OCI-LY1 (cell line): ENCODE data around the gene LINC00237.

Experiments
- H2AFZ ChIP-seq: fragments of 200-600 bp; sonication (generic), shearing (Covaris generic); 2 replicates; pipeline ENCODE4 v1.6.0; 2014; ENCODE audit warnings: antibody characterized with exemption, mild to moderate bottlenecking, low read length
- H3F3A ChIP-seq: fragments of 200-600 bp; sonication (generic), shearing (Covaris generic); 2 replicates; pipeline ENCODE4 v1.6.0; 2014; ENCODE audit warnings: mild to moderate bottlenecking, antibody characterized with exemption, low read length, moderate library complexity; ENCODE audit not compliant: insufficient read depth
- H3K27ac ChIP-seq: fragments of 200-600 bp; sonication (generic); 2 replicates; pipeline ENCODE4 v1.5.1; 2014; ENCODE audit warnings: low read length, mixed run types, mild to moderate bottlenecking, low read depth; ENCODE audit not compliant: poor library complexity, severe bottlenecking
- H3K27me3 ChIP-seq: fragments of 200-600 bp; sonication (generic); 2 replicates; pipeline ENCODE4 v1.6.0; 2014; ENCODE audit warnings: antibody characterized with exemption, mild to moderate bottlenecking, low read length, moderate library complexity; ENCODE audit not compliant: insufficient read depth
- H3K36me3 ChIP-seq: fragments of 200-600 bp; sonication (generic); 2 replicates; pipeline ENCODE4 v1.6.1; 2014; ENCODE audit warnings: mild to moderate bottlenecking, antibody characterized with exemption, low read length, moderate library complexity, mixed read lengths; ENCODE audit not compliant: insufficient read depth
- H3K4me1 ChIP-seq: fragments of 200-600 bp; sonication (generic); 2 replicates; pipeline ENCODE4 v1.5.1; 2014; ENCODE audit warnings: mild to moderate bottlenecking, low read length, moderate library complexity; ENCODE audit not compliant: insufficient read depth, severe bottlenecking
- H3K4me2 ChIP-seq: fragments of 200-600 bp; sonication (generic), shearing (Covaris generic); 2 replicates; pipeline ENCODE4 v1.6.1; 2014; ENCODE audit warnings: low read length
- H3K4me3 ChIP-seq: fragments of 200-600 bp; sonication (generic); 2 replicates; pipeline ENCODE4 v1.5.1; 2014; ENCODE audit warnings: low read length, low read depth, mild to moderate bottlenecking, mixed read lengths; ENCODE audit not compliant: poor library complexity, severe bottlenecking
- H3K79me2 ChIP-seq: fragments of 200-600 bp; shearing (Covaris generic); 2 replicates; pipeline ENCODE4 v1.6.1; 2016; ENCODE audit warnings: mixed run types, low read length, mixed read lengths; ENCODE audit not compliant: insufficient read depth
- H3K9ac ChIP-seq: fragments of 200-600 bp; sonication (generic), shearing (Covaris generic); 2 replicates; pipeline ENCODE4 v1.6.1; 2014; ENCODE audit warnings: mild to moderate bottlenecking, low read length, mixed read lengths
- H3K9me2 ChIP-seq: fragments of 200-600 bp; sonication (generic), shearing (Covaris generic); 2 replicates; pipeline ENCODE4 v1.6.1; 2014; ENCODE audit warnings: low read depth, mild to moderate bottlenecking, low read length, mixed read lengths
- H3K9me3 ChIP-seq: fragments of 200-600 bp; shearing (Covaris generic); 2 replicates; pipeline ENCODE4 v1.6.1; 2014; ENCODE audit warnings: low read length, mixed read lengths
- H4K20me1 ChIP-seq: fragments of 200-600 bp; sonication (generic), shearing (Covaris generic); 2 replicates; pipeline ENCODE4 v1.6.0; 2016; ENCODE audit warnings: mild to moderate bottlenecking, low read length; ENCODE audit not compliant: insufficient read depth
- EZH2 ChIP-seq: fragments of 200-600 bp; sonication (generic), shearing (Covaris generic); IDR thresholded peaks from 2 replicates; pipeline ENCODE4 v1.8.0; 2017; ENCODE audit warnings: borderline replicate concordance, mixed run types, mild to moderate bottlenecking, antibody characterized with exemption, low read length, moderate library complexity, mixed read lengths
- TF ChIP-seq, protein P1 (sequence below): fragments of 200-600 bp; sonication (generic), shearing (Covaris generic); IDR thresholded peaks from 2 replicates; pipeline ENCODE4 v1.5.1; 2017; ENCODE audit warnings: mild to moderate bottlenecking, antibody characterized with exemption, low read length, moderate library complexity, mixed read lengths

Gene LINC00237

DNA sequence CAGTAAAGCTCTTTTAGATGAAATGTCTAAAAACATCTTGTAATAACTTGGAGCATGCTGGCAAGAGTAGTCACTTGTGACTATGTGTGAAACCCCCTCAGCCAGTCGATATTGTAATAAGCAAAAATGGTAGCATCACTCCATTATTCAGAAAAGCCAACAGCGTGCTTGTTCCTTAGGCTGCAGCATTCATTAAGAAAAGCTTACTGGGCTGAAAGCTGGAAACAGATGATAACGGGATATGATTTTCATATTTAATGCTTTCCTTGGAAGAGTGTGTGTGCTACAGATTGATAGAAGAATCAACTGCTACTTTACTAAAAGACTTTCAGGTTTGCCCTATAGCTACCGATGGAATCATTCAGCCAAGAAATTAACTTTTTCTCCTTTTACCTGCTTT, 40.1 kb upstream of the LINC00237 start:
- no peak overlapping the region for H3K4me2 ChIP-seq

DNA sequence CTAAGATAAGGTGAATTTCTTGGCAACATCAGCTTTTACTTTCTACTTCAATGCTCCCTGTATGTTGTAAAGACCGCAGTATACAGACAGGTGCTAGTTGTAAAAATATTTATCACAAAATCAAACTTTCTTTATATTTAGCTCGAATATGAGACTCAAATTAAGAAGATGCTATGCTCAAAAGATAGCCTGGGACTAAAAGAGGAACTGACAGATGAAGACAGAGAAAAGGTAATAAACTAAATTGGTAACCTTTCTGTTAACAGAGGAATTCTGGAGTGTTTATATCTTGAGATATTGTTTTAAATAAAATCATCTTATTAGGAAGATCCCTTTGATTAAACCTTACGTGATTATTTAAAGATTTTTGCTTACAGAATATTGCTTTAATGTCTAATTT, 39.3 kb upstream of the LINC00237 start:
- TF ChIP-seq, protein P1, sequence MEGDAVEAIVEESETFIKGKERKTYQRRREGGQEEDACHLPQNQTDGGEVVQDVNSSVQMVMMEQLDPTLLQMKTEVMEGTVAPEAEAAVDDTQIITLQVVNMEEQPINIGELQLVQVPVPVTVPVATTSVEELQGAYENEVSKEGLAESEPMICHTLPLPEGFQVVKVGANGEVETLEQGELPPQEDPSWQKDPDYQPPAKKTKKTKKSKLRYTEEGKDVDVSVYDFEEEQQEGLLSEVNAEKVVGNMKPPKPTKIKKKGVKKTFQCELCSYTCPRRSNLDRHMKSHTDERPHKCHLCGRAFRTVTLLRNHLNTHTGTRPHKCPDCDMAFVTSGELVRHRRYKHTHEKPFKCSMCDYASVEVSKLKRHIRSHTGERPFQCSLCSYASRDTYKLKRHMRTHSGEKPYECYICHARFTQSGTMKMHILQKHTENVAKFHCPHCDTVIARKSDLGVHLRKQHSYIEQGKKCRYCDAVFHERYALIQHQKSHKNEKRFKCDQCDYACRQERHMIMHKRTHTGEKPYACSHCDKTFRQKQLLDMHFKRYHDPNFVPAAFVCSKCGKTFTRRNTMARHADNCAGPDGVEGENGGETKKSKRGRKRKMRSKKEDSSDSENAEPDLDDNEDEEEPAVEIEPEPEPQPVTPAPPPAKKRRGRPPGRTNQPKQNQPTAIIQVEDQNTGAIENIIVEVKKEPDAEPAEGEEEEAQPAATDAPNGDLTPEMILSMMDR: no peak
- no peak for TF ChIP-seq EZH2
- no peaks in the 10 kb centered on the region for H4K20me1 ChIP-seq
- H3K4me2 ChIP-seq: no peak overlapping the region
- H3K79me2 ChIP-seq: no peaks in the 10 kb centered on the region
- no peaks in the 10 kb centered on the region for H3F3A ChIP-seq
- no peaks in the 10 kb centered on the region for H3K27me3 ChIP-seq
- H3K4me3 ChIP-seq: no peak overlapping the region
- H3K9ac ChIP-seq: no peak overlapping the region
- no peaks in the 10 kb centered on the region for H3K9me3 ChIP-seq
- H3K9me2 ChIP-seq: no peaks in the 10 kb centered on the region
- no peak overlapping the region for H3K27ac ChIP-seq
- H2AFZ ChIP-seq: no peak overlapping the region
- no peaks in the 10 kb centered on the region for H3K4me1 ChIP-seq
- H3K36me3 ChIP-seq: peaks cover 17% of the 10 kb centered on the region; the same call in 1 of the 2 replicates

More for the DNA sequence above, 40.1 kb upstream of the LINC00237 start:
- H3K79me2 ChIP-seq: no peaks in the 10 kb centered on the region
- no peak for TF ChIP-seq EZH2
- TF ChIP-seq, protein P1: no peak
- no peaks in the 10 kb centered on the region for H3K9me3 ChIP-seq
- H3K9ac ChIP-seq: no peak overlapping the region
- H3K4me3 ChIP-seq: no peak overlapping the region
- H3K4me1 ChIP-seq: no peaks in the 10 kb centered on the region
- H4K20me1 ChIP-seq: no peaks in the 10 kb centered on the region
- H3F3A ChIP-seq: no peaks in the 10 kb centered on the region
- peaks cover 17% of the 10 kb centered on the region; the same call in 1 of the 2 replicates for H3K36me3 ChIP-seq
- no peaks in the 10 kb centered on the region for H3K9me2 ChIP-seq
- H3K27ac ChIP-seq: no peak overlapping the region
- no peak overlapping the region for H2AFZ ChIP-seq
- H3K27me3 ChIP-seq: no peaks in the 10 kb centered on the region

DNA sequence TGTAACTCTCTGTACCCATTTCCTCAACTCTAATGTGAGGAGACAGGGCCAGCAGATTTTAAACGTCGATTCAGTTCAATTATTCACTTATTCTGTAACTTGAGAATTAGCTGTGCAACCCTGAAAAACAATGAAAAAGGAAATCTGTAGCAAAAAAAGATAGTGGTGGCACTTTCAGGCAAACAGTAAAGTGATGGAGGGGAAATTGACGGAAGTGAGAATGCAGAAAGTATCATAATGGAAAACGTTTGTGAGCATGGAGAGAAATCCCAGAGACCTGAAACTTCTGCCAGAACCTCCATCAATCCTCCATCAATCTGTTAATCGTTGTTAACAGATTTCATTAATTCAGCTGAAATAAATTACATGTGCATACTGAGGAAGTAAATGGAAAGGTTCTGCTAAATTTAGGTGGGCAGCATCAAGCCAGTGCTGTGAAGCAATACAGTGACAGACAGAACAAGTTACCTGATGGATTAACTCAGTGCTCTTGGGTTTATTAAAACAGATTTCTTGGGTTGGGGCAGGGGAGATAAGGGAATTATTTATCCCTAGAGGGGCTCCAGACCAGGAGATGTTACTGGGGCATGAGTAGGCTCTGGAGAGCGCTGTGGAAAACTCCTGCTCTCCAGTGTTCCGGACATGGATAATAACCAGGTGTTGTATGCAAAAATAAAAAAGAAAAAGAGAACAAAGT, 37.2 kb upstream of the LINC00237 start:
- no peak overlapping the region for H2AFZ ChIP-seq
- no peak overlapping the region for H3K9ac ChIP-seq
- H3K4me3 ChIP-seq: no peak overlapping the region
- no peaks in the 10 kb centered on the region for H3K4me1 ChIP-seq
- H3K4me2 ChIP-seq: no peak overlapping the region
- no peaks in the 10 kb centered on the region for H3K79me2 ChIP-seq
- no peaks in the 10 kb centered on the region for H3F3A ChIP-seq
- no peak overlapping the region for H3K27ac ChIP-seq
- H3K27me3 ChIP-seq: no peaks in the 10 kb centered on the region
- peaks cover 21% of the 10 kb centered on the region; the same call in 1 of the 2 replicates for H3K36me3 ChIP-seq
- no peaks in the 10 kb centered on the region for H3K9me2 ChIP-seq
- no peaks in the 10 kb centered on the region for H3K9me3 ChIP-seq
- no peak for TF ChIP-seq EZH2
- TF ChIP-seq, protein P1: no peak
- no peaks in the 10 kb centered on the region for H4K20me1 ChIP-seq
